ENCODE measurements around the gene ASB8. TPM values are rescaled to one million over a fixed set of nuclear protein-coding genes. Genes with fewer than 3 reads are reported as not detected.

The ASB8 gene
- total RNA-seq: 9.4 and 10.4 TPM in 2 replicates

GRCh38 chr12:48157018-48157888 is at the start of gene ASB8:
ASB8 (minus strand) TSS chr12:48157515; CDS start chr12:48153496, 4,019 bp downstream.

GRCh38 chr12:48203192-48203591 is 45.9 kb upstream of the ASB8 start, which contains the start of gene OR10AD1:
OR10AD1 (minus strand) TSS chr12:48203292; CDS start chr12:48203292, 0 bp downstream.

DNA sequence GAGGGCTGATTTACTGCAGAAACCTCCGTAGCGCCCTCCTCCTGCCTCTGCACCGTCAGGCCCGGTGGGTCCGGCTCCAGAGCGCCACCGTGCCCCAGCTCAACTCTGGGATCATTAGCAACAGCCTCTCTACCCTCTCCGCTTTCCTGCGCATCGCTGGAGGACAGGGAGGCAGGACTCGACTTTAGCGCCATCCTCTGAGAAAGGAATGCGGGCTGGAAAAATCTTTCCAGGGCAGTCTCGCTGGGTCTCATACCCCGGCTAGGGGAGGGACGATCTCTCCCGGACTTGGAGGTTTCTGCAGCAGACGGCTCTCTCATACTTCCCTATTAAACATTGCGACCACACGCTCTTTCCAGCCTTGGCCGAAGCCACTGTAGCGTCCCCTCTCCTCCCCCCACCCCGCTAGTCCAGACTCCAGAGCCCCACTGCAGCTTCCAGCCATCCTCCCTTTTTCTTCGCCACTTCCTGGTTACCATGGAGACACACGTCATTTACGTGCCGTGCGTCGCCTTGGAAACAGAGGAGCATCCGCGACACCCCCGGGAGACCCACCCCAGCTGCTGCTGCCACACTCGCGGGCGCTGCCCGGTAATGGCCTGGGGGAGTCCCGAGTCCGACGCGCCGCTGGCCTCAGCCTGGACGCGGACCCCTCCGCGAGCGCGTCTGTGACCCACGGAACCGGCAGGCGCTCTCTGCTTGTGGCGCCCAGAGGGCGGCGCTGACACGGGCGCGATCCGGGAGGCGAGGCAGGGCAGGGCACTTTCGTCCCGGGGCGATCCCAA is 26.0 kb upstream of the ASB8 start, which contains the start of gene CCDC184:
CCDC184 (plus strand) TSS at position 554 of the 785 bp plus-strand sequence. CDS start 479 bp downstream, outside the sequence.

DNA sequence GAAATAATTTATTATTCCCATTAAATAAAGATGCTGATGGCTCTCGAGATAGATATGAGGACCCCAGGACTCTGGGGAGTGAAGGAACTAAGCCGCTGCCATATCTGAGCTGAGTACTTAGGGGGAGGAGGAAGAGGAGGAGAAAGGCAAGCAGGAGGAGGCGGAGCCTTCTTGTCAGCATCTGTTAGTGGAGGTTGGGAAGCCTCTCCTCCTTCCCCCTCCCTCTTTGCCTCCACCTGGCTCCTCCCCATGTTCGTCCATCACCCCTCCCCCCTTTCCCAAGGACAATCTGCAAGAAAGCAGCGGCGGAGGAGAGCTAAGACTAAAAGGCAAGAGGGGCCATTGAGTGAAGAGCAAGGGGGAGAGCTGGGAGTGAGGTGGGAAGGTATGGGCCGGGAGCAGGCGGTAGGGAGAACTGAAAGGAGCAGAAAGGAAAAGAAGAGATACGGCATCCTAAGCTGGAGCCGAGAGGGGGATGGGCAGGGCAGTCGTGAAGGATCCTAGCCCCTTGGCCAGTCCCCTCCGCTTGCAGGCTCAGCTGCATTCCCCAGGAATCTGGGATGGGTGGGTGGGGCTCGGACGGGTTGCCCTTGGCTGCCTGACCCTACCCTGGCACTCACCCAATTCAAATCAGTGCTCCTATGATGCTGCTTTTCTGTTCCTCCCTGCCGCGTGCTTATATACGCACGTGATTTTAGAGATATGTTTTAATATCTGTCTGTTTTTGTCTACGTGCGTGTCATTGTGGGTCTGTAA is 38.1 kb downstream of the ASB8 start, which contains the start of gene PFKM:
PFKM (plus strand) TSS at position 287 of the 756 bp plus-strand sequence. CDS start 3,411 bp downstream, outside the sequence.

DNA sequence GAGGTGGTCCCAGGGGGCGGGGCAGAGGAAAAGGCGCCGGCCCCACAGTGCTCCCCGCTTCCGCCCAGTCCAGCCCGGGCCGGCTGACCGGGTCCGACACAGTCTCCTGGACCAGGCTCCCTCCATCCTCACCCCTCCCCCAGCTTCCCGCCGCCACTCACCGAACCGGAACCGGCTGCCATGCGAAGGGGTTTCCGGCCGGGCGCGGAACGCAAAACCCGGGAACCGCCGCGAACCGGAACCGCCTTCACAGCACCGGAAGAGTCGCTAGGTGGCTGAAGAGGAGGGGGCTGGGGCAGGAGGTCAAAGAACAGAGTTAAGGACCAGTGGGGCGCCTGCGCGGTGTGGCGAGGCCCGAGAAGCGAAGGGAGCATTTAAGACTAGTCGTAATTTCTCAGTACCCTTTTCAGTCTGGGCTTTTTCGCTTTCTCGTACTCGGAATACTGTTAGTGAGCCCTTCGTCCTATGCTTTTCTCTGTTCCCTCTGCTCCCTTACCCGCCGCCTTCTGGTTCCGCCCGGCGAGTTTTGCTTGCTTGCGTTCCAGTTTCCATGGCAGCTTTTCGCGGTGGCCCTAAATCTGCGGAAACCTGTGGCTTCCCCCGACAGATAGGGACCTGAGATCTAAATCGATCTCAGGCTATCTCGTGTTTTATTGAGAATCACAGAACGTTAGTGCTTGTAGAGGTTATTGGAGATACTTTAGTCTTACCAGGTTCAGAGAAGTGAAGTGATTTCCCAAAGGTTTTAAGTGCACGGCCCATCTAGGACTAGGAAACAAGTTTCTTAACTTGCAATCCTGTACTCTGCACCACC is 51.2 kb downstream of the ASB8 start, which contains the start of gene SENP1:
SENP1 (minus strand) TSS at position 213 of the 814 bp plus-strand sequence. CDS start 4,607 bp downstream, outside the sequence.

Other genes starting within 250 kb of the ASB8 start
- gene TMEM106C, start 193.9 kb downstream of the ASB8 start, total RNA-seq: 59.5 and 91.9 TPM in 2 replicates
- gene COL2A1, start 153.0 kb downstream of the ASB8 start, total RNA-seq: 0.48 and 0.64 TPM in 2 replicates
- gene SENP1, start 51.4 kb downstream of the ASB8 start, total RNA-seq: 8.9 and 15.3 TPM in 2 replicates
- gene PFKM, start 38.2 kb downstream of the ASB8 start, total RNA-seq: 52.9 and 63.4 TPM in 2 replicates
- not detected in 2 replicates for gene CCDC184, start 26.1 kb upstream of the ASB8 start, total RNA-seq
- not detected in 2 replicates for gene OR10AD1, start 45.8 kb upstream of the ASB8 start, total RNA-seq
- 4.7 and 11.8 TPM in 2 replicates for gene ZNF641, start 193.4 kb upstream of the ASB8 start, total RNA-seq

All from tracheal epithelial cell (primary cell).